ENCODE results near the gene ZYG11A.

DNA sequence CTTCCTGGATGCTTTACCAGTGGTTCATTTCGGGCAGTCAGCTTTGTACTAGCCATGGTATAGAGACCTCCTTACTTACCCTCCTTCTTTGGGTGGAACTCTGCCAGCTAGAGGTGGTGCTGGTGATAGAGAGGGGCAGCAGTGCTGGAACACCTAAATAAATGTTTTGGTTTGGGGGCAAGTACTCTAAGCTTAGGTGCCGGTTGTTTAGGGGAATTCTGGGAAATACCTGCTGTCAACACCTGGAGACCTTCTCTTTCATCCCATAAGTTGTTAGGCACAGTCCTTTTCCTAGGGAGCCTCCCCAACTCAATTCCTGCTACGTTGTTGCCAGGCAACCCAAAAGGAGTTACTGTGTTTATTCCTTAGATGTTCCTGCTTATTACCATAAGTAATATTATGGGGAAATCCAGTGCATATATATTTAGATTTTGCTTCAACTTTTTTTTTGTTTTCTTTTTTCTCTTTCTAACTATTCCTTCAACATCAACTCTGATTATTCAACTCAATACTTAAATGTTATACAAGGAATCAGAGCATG, 101.4 kb downstream of the ZYG11A start:
- TF ChIP-seq, protein P1, sequence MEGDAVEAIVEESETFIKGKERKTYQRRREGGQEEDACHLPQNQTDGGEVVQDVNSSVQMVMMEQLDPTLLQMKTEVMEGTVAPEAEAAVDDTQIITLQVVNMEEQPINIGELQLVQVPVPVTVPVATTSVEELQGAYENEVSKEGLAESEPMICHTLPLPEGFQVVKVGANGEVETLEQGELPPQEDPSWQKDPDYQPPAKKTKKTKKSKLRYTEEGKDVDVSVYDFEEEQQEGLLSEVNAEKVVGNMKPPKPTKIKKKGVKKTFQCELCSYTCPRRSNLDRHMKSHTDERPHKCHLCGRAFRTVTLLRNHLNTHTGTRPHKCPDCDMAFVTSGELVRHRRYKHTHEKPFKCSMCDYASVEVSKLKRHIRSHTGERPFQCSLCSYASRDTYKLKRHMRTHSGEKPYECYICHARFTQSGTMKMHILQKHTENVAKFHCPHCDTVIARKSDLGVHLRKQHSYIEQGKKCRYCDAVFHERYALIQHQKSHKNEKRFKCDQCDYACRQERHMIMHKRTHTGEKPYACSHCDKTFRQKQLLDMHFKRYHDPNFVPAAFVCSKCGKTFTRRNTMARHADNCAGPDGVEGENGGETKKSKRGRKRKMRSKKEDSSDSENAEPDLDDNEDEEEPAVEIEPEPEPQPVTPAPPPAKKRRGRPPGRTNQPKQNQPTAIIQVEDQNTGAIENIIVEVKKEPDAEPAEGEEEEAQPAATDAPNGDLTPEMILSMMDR (IDR thresholded peaks at IDR 0.05): no peak
- no peak for TF ChIP-seq POLR2AphosphoS5 (IDR thresholded peaks at IDR 0.05; ENCODE audit: low read depth, low read length)
- TF ChIP-seq, protein P2, sequence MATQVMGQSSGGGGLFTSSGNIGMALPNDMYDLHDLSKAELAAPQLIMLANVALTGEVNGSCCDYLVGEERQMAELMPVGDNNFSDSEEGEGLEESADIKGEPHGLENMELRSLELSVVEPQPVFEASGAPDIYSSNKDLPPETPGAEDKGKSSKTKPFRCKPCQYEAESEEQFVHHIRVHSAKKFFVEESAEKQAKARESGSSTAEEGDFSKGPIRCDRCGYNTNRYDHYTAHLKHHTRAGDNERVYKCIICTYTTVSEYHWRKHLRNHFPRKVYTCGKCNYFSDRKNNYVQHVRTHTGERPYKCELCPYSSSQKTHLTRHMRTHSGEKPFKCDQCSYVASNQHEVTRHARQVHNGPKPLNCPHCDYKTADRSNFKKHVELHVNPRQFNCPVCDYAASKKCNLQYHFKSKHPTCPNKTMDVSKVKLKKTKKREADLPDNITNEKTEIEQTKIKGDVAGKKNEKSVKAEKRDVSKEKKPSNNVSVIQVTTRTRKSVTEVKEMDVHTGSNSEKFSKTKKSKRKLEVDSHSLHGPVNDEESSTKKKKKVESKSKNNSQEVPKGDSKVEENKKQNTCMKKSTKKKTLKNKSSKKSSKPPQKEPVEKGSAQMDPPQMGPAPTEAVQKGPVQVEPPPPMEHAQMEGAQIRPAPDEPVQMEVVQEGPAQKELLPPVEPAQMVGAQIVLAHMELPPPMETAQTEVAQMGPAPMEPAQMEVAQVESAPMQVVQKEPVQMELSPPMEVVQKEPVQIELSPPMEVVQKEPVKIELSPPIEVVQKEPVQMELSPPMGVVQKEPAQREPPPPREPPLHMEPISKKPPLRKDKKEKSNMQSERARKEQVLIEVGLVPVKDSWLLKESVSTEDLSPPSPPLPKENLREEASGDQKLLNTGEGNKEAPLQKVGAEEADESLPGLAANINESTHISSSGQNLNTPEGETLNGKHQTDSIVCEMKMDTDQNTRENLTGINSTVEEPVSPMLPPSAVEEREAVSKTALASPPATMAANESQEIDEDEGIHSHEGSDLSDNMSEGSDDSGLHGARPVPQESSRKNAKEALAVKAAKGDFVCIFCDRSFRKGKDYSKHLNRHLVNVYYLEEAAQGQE (IDR thresholded peaks at IDR 0.05; ENCODE audit: insufficient read depth in 1 of 2, low read depth in 2 of 2, low read length in 1 of 2): no peak

All from Panc1 (cell line).